Myocyte (in vitro differentiated cells): ENCODE results near the gene AADAT. TPM values are rescaled to one million over a fixed set of nuclear protein-coding genes. Genes with fewer than 3 reads are reported as not detected.

ENCODE experiments used
- DNase-seq: peaks from one replicate; pipeline ENCODE4 v3.0.0-alpha.2; 2012; ENCODE audit warnings: low read depth
- total RNA-seq: library from RNA; depleted of rRNA; stranded (reverse); fragments of >200 nt; gene quantifications from 2 replicates; pipeline ENCODE4 v1.2.3, GENCODE V29; 2014

AADAT gene
- total RNA-seq, 1 donor from 2014 or later, result 3.7 TPM

DNA sequence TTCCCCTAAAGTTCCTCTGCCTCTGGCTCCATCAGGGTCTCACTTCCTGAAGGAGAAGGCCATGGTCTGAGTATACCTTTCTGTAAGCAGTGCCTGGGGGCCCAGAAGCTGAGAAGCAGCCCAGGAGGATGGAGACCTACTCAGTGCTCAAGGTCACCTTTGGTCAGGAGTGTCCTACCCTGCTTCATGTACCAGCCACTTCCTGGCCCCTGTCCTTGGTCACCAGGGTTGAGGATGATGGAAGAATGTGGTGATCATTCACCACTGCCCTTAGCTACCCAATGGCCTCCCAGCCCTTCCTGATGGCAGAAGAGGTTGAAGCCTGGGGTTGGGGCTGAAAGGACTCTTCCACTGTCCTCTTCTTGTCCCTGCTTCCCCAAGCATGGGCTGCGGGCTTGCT is 54.5 kb downstream of the AADAT start:
- no peak for DNase-seq

GRCh38 chr4:170033999-170034398 is 55.8 kb downstream of the AADAT start:
- no peak for DNase-seq

GRCh38 chr4:170030121-170030520 is 59.6 kb downstream of the AADAT start:
- no peak for DNase-seq

DNA sequence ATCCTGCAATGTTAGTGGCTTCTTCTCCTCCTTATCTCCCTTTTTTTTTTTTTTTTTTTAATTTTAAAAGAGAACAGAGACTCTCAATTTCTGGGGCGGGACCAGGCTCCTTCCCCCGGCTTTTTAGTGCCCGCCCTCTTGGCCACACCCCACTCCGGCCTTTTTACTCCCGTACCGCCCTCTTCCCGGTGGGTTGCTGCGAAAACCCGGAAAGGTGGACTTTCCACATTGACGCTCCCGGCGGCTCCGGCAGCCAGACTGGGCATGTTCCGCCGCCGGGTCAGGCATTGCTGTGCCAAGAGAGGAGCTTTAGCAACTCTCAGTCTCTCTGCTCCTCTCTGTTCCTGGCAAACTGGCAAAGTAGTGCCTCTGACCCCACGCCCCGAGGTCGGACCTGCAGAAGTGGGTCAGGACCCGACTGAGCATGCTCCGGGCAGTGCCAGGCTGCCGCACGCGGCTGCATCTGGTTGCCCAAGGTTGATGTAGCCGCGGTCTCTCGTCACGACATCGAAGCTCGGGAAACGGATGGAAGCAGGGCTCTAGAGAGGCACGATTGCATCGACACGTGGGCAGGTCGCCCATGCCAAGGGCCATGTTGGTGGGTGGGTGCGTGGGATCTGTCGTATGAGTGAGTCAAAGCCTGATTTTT is 62.5 kb downstream of the AADAT start:
- peak; percentile 98 for DNase-seq

- peak; percentile 90 for DNase-seq
These were observed 63.3 kb downstream of the AADAT start, which contains the start of gene MFAP3L for GRCh38 chr4:170026253-170027021. Gene MFAP3L (minus strand): TSS chr4:170026395. CDS start chr4:170005877, 20,518 bp downstream.

GRCh38 chr4:170025523-170026252 is 64.1 kb downstream of the AADAT start:
- no peak for DNase-seq

DNA sequence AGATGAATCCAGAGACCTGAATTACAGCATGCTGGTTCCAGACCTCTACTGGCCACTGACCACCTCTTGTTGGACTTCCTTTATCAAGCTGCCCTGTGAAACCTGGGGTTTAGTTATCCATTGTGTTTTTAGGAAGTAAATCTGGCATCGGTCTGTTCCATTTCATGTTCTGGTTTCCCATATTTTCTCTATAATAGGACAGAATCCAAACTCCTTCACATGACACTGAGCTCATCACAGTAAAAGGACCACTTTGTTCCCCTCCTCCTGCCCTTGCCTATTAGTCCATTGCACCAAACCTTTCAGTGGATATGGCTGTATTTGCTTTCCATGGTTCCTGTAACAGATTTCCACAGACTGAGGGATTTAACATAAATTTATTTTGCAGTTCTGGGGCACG is 67.5 kb downstream of the AADAT start:
- DNase-seq, result no peak

- no peak for DNase-seq
These were observed 72.5 kb downstream of the AADAT start for GRCh38 chr4:170017252-170017651.

- DNase-seq, result no peak
These were observed 74.5 kb downstream of the AADAT start for GRCh38 chr4:170015285-170015684.

- DNase-seq, result no peak
These were observed 75.3 kb downstream of the AADAT start for GRCh38 chr4:170014359-170015011.

DNA sequence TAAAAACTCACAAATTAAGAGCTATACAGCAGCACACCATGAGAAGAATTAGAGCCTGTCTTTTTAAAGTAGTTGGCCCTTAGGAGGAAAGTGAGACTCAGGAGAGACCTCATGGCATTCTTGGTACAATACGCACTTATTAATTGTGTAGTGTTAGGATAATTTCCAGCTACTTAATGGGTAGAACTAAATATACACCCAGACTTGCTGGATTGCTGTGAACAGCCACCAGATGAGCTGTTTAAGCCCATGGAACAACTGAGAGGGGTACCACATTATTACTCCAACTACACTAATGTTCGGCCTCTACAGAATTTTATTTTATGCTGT is 77.2 kb downstream of the AADAT start:
- no peak for DNase-seq

- no peak for DNase-seq
These were observed 77.7 kb downstream of the AADAT start for GRCh38 chr4:170011921-170012628.

Other genes starting within 250 kb of the AADAT start
- gene MFAP3L, start 63.6 kb downstream of the AADAT start, total RNA-seq, result 31.1 and 36.5 TPM in 2 replicates